Measurements from ENCODE around the gene NOP9. TPM values are rescaled to one million over a fixed set of nuclear protein-coding genes. Genes with fewer than 3 reads are reported as not detected.
A peak's percentile ranks its signal among the peaks of the same experiment; 100 is the strongest.

Gene NOP9, protein sequence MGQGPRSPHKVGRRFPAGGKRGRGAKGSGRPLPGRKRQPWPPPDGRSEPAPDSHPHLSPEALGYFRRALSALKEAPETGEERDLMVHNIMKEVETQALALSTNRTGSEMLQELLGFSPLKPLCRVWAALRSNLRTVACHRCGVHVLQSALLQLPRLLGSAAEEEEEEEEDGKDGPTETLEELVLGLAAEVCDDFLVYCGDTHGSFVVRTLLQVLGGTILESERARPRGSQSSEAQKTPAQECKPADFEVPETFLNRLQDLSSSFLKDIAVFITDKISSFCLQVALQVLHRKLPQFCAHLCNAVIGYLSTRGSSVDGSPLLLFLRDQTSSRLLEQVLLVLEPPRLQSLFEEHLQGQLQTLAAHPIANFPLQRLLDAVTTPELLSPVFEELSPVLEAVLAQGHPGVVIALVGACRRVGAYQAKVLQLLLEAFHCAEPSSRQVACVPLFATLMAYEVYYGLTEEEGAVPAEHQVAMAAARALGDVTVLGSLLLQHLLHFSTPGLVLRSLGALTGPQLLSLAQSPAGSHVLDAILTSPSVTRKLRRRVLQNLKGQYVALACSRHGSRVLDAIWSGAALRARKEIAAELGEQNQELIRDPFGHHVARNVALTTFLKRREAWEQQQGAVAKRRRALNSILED
- total RNA-seq: 33.5 TPM

DNA sequence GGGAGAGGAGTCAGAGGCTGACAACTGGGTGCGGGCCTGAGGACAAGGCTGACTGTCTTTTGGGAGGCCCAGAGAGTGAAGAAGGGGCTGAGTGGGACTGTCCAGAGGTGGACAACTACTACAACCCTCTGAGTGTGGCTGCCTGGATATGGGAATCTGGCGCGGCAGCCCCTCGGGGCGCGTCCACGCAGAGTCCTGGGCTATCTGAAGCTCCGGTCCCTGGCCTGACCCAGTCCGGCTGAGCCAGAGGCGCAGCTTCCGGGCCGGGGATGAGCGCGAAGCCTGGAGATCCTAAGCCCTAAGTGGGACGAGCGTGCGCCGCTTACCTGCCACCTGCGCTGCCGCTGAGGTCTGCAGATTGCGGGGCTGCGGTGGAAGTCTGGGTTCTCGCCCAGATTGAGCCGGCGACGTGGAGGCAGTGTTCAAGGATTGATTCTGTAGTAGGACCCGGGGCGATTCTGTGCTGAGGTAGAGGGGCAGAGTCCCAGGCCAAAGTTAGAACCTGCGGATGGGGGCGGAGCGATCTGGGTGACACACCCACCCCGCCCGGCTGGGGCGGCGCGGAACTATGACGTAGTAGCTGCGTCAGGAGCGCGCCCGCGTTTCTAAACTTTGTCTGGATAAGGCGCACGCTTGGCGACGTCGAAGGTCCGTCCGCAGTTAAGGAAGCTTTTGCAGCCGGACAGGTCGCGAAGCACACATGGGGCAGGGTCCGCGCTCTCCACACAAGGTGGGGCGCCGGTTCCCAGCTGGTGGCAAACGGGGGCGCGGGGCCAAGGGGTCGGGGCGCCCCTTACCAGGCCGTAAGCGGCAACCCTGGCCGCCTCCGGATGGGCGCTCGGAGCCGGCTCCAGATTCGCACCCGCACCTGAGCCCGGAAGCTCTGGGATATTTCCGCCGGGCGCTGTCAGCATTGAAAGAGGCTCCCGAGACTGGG is at the start of gene NOP9, which contains the start of gene DHRS1:
Gene NOP9 (plus strand): TSS at position 596 of the 937 bp plus-strand sequence. CDS start 105 bp downstream, at position 701.
Gene DHRS1 (minus strand): TSS at position 526 of the 937 bp plus-strand sequence. CDS start 674 bp downstream, outside the sequence.
- H3K4me3 ChIP-seq: peak within 1 kb of the TSS; percentile 51 to 84
- no peaks in the 10 kb centered on the region for H3K27me3 ChIP-seq
- H3K27ac ChIP-seq: peak within 1 kb of the TSS; percentile 64 to 67
- intact Hi-C loops (cut with DNase I): loop anchor here (1.0 to 5.0 kb wide), 4 partner anchors 12 to 82 kb away; partner anchors contain the start of genes LTB4R, MDP1, RABGGTA and TINF2
- peaks cover 40 to 41% of the 10 kb centered on the region in 2 donors for H3K36me3 ChIP-seq
- TF ChIP-seq, protein P1, sequence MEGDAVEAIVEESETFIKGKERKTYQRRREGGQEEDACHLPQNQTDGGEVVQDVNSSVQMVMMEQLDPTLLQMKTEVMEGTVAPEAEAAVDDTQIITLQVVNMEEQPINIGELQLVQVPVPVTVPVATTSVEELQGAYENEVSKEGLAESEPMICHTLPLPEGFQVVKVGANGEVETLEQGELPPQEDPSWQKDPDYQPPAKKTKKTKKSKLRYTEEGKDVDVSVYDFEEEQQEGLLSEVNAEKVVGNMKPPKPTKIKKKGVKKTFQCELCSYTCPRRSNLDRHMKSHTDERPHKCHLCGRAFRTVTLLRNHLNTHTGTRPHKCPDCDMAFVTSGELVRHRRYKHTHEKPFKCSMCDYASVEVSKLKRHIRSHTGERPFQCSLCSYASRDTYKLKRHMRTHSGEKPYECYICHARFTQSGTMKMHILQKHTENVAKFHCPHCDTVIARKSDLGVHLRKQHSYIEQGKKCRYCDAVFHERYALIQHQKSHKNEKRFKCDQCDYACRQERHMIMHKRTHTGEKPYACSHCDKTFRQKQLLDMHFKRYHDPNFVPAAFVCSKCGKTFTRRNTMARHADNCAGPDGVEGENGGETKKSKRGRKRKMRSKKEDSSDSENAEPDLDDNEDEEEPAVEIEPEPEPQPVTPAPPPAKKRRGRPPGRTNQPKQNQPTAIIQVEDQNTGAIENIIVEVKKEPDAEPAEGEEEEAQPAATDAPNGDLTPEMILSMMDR (IDR thresholded peaks at IDR 0.05): no peak
- peak; percentile 48 to 96 for DNase-seq (ENCODE audit: low spot score in 2 of 2)
- H3K9me3 ChIP-seq: no peaks in the 10 kb centered on the region
- H3K4me1 ChIP-seq: peaks cover 3 to 12% of the 10 kb centered on the region in 2 donors

- intact Hi-C loops (cut with DNase I): no loop called here
- H3K4me1 ChIP-seq: no peaks in the 10 kb centered on the region
- no peaks in the 10 kb centered on the region for H3K9me3 ChIP-seq
- TF ChIP-seq, protein P1 (IDR thresholded peaks at IDR 0.05): no peak
- no peak overlapping the region for H3K4me3 ChIP-seq
- H3K27me3 ChIP-seq: no peaks in the 10 kb centered on the region
- no peak overlapping the region for H3K27ac ChIP-seq
- DNase-seq (ENCODE audit: low spot score in 2 of 2): no peak
- H3K36me3 ChIP-seq: no peaks in the 10 kb centered on the region
Measured at GRCh38 chr14:24250354-24250753, 49.3 kb upstream of the NOP9 start.

DNA sequence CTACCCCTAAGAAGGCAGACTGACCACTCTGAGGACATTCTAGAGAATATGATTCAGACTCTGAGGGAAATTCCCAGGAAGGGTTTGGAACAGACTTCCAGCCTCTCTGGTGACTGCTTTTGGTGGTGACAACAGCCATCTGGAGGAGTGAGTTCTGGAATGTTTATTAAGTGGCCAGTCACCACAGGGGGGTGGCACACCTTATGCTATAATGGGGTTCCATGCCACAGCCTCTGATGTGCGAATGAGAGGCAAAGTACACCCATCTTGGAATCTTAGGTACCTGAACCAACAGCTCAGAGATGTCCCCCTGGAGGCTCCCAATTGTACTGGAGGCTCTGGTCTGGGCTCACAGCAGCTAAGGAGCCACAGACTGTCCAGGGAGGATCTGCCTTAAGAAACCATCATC is 47.8 kb upstream of the NOP9 start:
- no peaks in the 10 kb centered on the region for H3K27me3 ChIP-seq
- intact Hi-C loops (cut with DNase I): no loop called here

DNA sequence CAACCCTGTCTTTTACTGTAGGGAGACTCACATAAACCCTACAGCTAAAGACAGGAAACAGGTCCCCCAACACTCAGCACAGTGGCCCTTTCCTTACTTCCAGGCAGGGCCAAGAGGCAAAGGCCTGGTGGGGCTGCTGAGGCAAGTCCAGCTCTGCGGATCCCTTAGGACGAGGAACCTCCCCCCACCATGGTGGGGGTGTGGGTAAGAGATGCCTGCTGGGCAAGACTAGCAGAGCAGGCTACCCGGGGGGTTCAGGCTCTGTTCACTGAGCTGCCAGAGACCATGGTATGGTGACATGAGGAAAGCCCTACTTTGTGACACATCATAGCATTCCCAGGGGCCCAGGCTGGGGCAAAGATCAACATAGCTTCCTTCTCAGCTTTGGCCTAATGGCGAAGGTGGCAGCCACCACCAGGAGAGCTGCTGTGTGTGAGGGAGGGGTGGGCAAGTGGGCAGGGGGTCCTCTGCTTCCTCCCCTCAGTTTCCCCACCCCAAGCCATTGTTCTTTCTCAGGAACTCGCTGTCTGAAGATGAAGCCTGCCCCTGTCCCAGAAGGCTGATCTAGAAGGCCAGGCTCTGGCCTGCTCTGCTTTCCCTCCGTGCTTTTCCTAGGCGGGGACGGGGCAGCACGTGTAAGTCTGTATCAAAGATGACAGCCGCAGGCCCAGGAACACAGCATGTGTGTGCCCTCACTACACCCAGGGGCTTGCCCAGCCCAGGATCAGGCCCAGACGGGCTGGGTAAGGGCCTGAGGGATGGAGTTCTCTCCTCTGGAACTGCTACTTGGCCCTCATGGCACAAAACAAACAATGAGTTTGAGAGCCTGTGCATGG is 47.1 kb upstream of the NOP9 start:
- no peaks in the 10 kb centered on the region for H3K9me3 ChIP-seq
- H3K27me3 ChIP-seq: no peaks in the 10 kb centered on the region
- no peaks in the 10 kb centered on the region for H3K4me1 ChIP-seq
- intact Hi-C loops (cut with DNase I): no loop called here
- no peak for DNase-seq (ENCODE audit: low spot score in 2 of 2)
- no peaks in the 10 kb centered on the region for H3K36me3 ChIP-seq
- H3K27ac ChIP-seq: no peak overlapping the region
- H3K4me3 ChIP-seq: no peak overlapping the region
- TF ChIP-seq, protein P1 (IDR thresholded peaks at IDR 0.05): no peak

More for the DNA sequence above, 47.8 kb upstream of the NOP9 start:
- Histone ChIP-seq H3K27ac (no peak overlapping the region), H3K36me3 (no peaks in the 10 kb centered on the region), H3K9me3 (no peaks in the 10 kb centered on the region), H3K4me1 (no peaks in the 10 kb centered on the region), H3K4me3 (no peak overlapping the region)
- TF ChIP-seq, protein P1 (IDR thresholded peaks at IDR 0.05): no peak
- DNase-seq (ENCODE audit: low spot score in 2 of 2): no peak
